Prostate gland (tissue), 2 donors: ENCODE results near the gene CD151. TPM values are rescaled to one million over a fixed set of nuclear protein-coding genes. Genes with fewer than 3 reads are reported as not detected.

Source experiments
- DNase-seq: peaks from one replicate; pipeline ENCODE4 v3.0.0-alpha.2; 2019; ENCODE audit warnings: low spot score
- H3K27ac ChIP-seq, 2 donors: fragments of 200-600 bp; sonication (generic); 2 replicates each; pipeline ENCODE4 v1.5.1; 2017 to 2019
- H3K27me3 ChIP-seq: fragments of 200-600 bp; sonication (generic); replicated peaks from 2 replicates; pipeline ENCODE4 v1.5.1; 2019; ENCODE audit not compliant: insufficient read depth
- H3K36me3 ChIP-seq, 2 donors: fragments of 200-600 bp; sonication (generic); 1 replicate in 1 of 2; 2 replicates in 1 of 2; pipeline versions ENCODE4 v1.5.1 to v1.8.1; 2017 to 2019
- H3K4me1 ChIP-seq: fragments of 200-600 bp; sonication (generic); replicated peaks from 2 replicates; pipeline ENCODE4 v1.5.1; 2019
- H3K4me3 ChIP-seq, 2 donors: fragments of 200-600 bp; sonication (generic); 2 replicates each; pipeline ENCODE4 v1.5.1; 2017 to 2019
- H3K9me3 ChIP-seq: fragments of 200-600 bp; sonication (generic); 2 replicates; pipeline ENCODE4 v1.5.1; 2017
- POLR2A ChIP-seq: fragments of 450-650 bp; IDR thresholded peaks from one replicate; pipeline ENCODE4 v1.6.1; 2016; ENCODE audit warnings: antibody characterized with exemption, mild to moderate bottlenecking
- POLR2AphosphoS5 ChIP-seq: sonication (generic); formaldehyde crosslinking; IDR thresholded peaks from one replicate; pipeline ENCODE4 v1.6.1; 2017; ENCODE audit warnings: antibody characterized with exemption
- WGBS: methylation state at CpG from one replicate; pipeline ENCODE4 v1.1.5; 2018; 5-methylcytosine and 5-hydroxymethylcytosine counted together
- intact Hi-C: fragments of 100-400 bp; cut with DNase I; formaldehyde crosslinking; loops from one replicate; pipeline ENCODE4 v1.14.2; 2022
- total RNA-seq, 2 donors: library from RNA; depleted of rRNA; stranded (reverse); fragments of >200 nt; gene quantifications; one replicate each; pipeline ENCODE4 v1.1.0, GENCODE V29; 2016
- TF ChIP-seq, protein P1 (sequence below), 4 experiments: fragments of 200-600 bp in 2 of 4; fragments of 450-650 bp in 2 of 4; sonication (generic) in 2 of 4; IDR thresholded peaks; 1 replicate in 3 of 4; 2 replicates in 1 of 4; pipeline ENCODE4 v1.5.1; 2016 to 2019; ENCODE audit warnings: antibody characterized with exemption in 4 of 4, mild to moderate bottlenecking in 2 of 4, moderate library complexity in 2 of 4

The CD151 gene
- total RNA-seq, 2 donors from 2014 or later = 313 to 362 TPM

GRCh38 chr11:803770-804598, 28.8 kb upstream of the CD151 start:
- TF ChIP-seq POLR2AphosphoS5 (no peak), POLR2A (no peak)
- TF ChIP-seq, protein P1, sequence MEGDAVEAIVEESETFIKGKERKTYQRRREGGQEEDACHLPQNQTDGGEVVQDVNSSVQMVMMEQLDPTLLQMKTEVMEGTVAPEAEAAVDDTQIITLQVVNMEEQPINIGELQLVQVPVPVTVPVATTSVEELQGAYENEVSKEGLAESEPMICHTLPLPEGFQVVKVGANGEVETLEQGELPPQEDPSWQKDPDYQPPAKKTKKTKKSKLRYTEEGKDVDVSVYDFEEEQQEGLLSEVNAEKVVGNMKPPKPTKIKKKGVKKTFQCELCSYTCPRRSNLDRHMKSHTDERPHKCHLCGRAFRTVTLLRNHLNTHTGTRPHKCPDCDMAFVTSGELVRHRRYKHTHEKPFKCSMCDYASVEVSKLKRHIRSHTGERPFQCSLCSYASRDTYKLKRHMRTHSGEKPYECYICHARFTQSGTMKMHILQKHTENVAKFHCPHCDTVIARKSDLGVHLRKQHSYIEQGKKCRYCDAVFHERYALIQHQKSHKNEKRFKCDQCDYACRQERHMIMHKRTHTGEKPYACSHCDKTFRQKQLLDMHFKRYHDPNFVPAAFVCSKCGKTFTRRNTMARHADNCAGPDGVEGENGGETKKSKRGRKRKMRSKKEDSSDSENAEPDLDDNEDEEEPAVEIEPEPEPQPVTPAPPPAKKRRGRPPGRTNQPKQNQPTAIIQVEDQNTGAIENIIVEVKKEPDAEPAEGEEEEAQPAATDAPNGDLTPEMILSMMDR (IDR thresholded peaks at IDR 0.05) = no peak
- DNase-seq = no peak
- peaks cover 13% of the 10 kb centered on the region for H3K4me1 ChIP-seq
- H3K36me3 ChIP-seq = no peaks in the 10 kb centered on the region
- no peaks in the 10 kb centered on the region for H3K9me3 ChIP-seq
- peak overlapping the region; percentile 47 to 61 for H3K4me3 ChIP-seq
- WGBS = 36% methylated on average over 23 of the region's 26 CpGs
- intact Hi-C loops = no loop called here
- no peaks in the 10 kb centered on the region for H3K27me3 ChIP-seq
- peak overlapping the region in 1 of 2 donors; percentile 88 for H3K27ac ChIP-seq

DNA sequence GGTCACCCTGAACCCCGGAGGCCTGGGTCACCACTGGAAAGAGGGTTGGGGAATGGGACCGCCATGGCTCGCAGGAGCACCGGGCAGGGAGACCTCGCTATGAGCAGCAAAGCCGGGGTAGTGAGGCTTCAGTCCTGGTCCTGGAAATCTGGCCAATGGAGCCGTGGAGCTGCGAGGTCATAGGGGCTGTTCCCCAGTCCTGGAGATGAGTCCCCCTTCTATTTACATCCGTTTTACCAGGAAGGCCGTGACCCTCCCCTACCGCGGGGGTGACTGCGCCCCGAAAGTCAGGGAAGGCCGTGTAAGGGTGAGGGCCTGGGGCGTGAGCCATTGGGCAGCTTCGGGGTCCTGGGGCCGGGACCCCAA, 28.2 kb upstream of the CD151 start:
- WGBS = 1% methylated on average over 18 of the region's 18 CpGs

DNA sequence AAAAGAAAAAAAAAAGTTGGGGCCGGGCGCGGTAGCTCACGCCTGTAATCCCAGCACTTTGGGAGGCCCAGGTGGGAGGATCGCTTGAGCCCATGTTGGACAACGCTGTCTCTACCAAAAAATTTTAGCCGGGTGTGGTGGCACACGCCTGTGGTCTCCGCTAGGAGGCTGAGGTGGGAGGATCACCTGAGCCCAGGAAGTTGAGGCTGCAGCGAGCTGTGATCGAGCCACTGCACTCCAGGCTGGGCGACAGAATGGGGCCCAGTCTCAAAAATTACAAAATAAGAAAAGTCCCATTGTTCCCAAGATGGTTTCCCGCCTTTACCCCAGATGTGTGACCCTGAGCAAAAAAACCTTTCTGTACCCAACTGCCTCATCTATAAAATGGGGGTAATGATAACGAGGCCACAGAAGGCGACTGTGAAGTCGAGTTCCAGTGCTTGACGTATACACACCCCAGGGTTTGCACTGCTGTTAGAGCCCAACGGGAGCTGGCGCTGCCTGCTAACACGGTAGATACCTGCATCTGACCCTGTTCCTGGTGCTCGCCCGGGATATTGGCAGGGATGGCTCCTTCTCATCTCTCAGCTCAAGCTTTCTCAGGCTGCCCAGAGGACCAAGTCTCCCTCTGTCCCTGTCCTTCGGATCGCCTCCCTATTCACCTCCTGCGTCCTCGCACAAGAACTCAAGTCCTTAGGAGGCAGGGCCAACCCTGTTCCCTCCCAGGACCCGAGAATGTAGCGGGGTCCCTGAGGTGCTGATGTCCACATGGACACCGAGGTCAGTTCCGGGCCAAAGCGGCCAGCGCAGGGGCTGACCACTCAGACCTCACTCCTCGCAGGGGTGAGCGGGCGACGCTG, 24.1 kb upstream of the CD151 start:
- intact Hi-C loops = no loop called here
- 31% methylated on average over 36 of the region's 36 CpGs for WGBS
- DNase-seq = no peak
- TF ChIP-seq POLR2A (no peak), POLR2AphosphoS5 (no peak)
- TF ChIP-seq, protein P1 (IDR thresholded peaks at IDR 0.05) = no peak
- Histone ChIP-seq H3K9me3 (no peaks in the 10 kb centered on the region), H3K4me3 (peak overlapping the region; percentile 98 to 99), H3K4me1 (peaks cover 25% of the 10 kb centered on the region), H3K36me3 (peaks cover 5 to 20% of the 10 kb centered on the region in 2 donors), H3K27ac (peak overlapping the region; percentile 98 to 99), H3K27me3 (no peaks in the 10 kb centered on the region)

More for the DNA sequence above, 28.2 kb upstream of the CD151 start:
- Histone ChIP-seq H3K4me3 (peak overlapping the region; percentile 47 to 61), H3K27ac (peak overlapping the region; percentile 87 to 88), H3K36me3 (no peaks in the 10 kb centered on the region), H3K9me3 (no peaks in the 10 kb centered on the region), H3K4me1 (peaks cover 13% of the 10 kb centered on the region), H3K27me3 (no peaks in the 10 kb centered on the region)
- DNase-seq = no peak
- intact Hi-C loops = no loop called here
- TF ChIP-seq POLR2AphosphoS5 = no peak
- no peak for TF ChIP-seq POLR2A
- TF ChIP-seq, protein P1 (IDR thresholded peaks at IDR 0.05) = no peak

DNA sequence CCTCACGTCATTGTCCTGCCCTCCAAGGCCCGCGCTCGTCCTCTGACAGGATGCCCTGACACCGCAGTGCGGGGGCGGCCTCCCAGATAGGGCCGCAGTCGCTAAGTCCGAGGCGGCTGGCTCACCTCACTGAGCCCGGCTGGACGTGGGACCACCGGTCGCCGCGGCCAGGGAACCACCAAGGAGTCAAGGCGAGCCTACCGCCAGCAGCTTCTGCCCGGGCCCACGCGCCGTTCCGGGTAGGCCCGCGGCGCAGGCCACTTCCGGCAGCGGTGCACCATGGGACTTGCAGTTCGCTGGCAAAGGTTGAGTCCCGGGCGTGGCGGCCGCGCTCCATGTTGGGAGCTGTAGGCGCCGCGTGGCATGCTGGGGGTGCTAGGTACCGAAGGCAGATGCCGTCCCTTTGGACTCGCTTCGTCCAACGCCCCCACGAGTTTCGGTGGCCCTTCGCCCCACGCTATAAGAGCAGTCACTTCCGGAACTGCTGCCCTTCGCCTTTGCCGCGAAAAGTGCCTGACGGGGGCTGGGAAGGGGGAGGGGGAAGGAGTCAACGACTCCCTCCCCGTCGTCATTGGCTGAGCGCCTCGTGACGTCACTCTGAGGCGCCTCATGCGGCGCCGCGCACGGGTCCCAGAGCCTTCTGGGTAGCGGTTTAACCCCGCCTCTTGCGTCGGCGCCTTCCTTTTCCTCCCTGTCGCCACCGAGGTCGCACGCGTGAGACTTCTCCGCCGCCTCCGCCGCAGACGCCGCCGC, 23.3 kb upstream of the CD151 start, which contains the start of gene RPLP2:
Gene RPLP2 (plus strand): TSS at position 681 of the 753 bp plus-strand sequence. CDS start 268 bp downstream, outside the sequence.
- 0% methylated on average over 56 of the region's 81 CpGs for WGBS
- Histone ChIP-seq H3K36me3 (peaks cover 5 to 21% of the 10 kb centered on the region in 2 donors), H3K4me3 (peak within 1 kb of the TSS; percentile 98 to 99), H3K27me3 (no peaks in the 10 kb centered on the region), H3K9me3 (no peaks in the 10 kb centered on the region), H3K27ac (peak within 1 kb of the TSS; percentile 98 to 99), H3K4me1 (peaks cover 17% of the 10 kb centered on the region)
- intact Hi-C loops = no loop called here
- TF ChIP-seq, protein P1 (IDR thresholded peaks at IDR 0.05) = peak in 2 of 4 experiments; percentile 9 to 30
- peak; percentile 83 for TF ChIP-seq POLR2A
- TF ChIP-seq POLR2AphosphoS5 = peak; percentile 93
- DNase-seq = peak; percentile 96
